Stimulated activated CD4-positive, alpha-beta T cell treated with anti-CD3 and anti-CD28 coated beads, Interleukin-4, amount 100 ng/mL, for 4 hours (primary cell): ENCODE measurements around the gene RPS19BP1.
"Not testable (repeated sequence)": the region's sequence is repeated elsewhere in the genome, so short reads cannot be mapped to it uniquely, and the experiment has no call there.

Source experiments
- DNase-seq, 2 experiments: peaks; one replicate each; pipeline ENCODE4 v3.0.0-alpha.2; 2020

The RPS19BP1 gene

DNA sequence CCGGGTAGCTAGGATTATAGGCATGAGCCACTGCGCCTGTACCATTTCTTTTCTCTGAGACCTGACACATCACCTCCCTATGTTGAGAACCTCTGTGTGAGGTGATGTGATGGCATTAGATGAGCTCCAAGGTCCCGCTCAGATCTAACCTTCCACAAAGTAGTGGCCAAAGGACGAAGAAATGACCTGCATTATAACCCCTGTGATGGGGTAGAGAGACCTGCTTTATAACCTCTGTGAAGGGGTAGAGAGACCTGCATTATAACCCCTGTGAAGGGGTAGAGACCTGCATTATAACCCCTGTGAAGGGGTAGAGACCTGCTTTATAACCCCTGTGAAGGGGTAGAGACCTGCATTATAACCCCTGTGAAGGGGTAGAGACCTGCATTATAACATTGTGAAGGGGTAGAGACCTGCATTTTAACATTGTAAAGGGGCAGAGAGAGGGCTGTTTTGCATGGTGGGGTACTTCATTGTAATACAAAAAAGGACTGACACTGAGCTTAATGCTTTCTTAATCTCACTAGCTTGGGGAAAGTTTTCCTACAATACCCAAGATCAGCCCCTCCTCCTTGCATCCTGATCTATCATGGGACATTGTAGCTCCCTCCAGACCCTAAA lies 21.9 kb downstream of the RPS19BP1 start:
- no peak for DNase-seq

- DNase-seq, result no peak
These were observed 24.2 kb downstream of the RPS19BP1 start for GRCh38 chr22:39508393-39508792.

DNA sequence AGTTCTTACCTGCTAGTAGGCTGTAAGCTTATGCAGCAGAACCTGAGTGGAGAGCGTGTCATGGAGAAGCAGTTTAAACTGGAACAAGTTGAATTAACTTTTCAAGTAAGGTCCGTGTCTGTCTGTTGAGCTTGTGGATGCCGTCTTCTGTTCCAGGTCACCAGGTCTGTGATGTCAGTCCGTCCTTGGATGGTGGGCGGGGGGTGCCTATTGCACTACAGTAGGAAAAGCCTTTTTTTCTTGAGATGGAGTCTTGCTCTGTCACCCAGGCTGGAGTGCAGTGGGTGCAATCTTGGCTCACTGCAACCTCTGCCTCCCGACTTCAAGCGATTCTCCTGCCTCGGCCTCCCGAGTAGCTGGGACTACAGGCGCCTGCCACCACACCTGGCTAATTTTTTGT lies 25.5 kb downstream of the RPS19BP1 start:
- not testable (repeated sequence) for DNase-seq

DNA sequence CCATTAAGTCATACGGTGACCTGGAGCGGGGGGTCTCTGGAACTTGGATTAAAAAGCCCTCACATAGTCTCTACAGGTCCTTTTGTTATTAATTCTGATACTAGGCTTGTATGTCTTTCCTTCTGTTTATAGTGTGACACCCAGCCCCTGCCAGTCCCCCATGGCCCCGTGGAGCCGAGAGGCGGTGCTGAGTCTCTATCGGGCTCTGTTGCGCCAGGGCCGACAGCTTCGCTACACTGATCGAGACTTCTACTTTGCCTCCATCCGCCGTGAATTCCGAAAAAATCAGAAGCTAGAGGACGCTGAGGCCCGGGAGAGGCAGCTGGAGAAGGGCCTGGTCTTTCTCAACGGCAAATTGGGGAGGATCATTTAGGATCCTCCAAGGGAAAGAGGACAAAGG lies 28.5 kb downstream of the RPS19BP1 start:
- DNase-seq, result no peak

- DNase-seq, result no peak
These were observed 28.9 kb downstream of the RPS19BP1 start for GRCh38 chr22:39503630-39504029.

DNA sequence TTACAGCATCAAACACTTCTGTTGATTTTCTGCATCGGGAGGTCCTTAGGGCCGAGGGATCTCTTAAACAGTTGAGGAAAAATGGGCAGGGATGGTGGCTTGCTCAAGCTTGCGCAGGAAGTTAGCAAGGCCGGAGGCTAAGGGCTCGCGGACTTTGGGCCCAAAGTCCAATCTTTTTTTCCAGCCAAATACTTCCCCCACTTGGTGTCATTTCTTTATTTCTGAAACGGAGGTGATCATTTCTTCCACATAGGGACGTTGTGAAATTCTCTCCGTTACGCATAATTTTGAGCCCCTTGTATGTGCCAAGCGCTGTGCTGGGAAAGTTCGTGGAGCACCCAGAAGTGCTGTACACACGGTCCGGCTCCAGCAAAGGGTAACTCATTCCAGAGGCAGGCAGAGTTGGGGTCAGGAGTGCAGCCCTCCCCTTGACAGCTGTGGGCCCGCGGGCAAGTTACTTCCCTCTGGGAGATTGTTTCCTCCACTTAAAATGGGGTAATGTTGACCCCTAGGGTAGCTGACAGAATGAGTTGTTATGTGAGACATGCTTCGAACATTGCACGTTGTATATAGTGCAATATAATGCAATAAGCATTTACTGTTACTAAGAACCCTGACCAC lies 29.6 kb downstream of the RPS19BP1 start:
- DNase-seq, result no peak

DNA sequence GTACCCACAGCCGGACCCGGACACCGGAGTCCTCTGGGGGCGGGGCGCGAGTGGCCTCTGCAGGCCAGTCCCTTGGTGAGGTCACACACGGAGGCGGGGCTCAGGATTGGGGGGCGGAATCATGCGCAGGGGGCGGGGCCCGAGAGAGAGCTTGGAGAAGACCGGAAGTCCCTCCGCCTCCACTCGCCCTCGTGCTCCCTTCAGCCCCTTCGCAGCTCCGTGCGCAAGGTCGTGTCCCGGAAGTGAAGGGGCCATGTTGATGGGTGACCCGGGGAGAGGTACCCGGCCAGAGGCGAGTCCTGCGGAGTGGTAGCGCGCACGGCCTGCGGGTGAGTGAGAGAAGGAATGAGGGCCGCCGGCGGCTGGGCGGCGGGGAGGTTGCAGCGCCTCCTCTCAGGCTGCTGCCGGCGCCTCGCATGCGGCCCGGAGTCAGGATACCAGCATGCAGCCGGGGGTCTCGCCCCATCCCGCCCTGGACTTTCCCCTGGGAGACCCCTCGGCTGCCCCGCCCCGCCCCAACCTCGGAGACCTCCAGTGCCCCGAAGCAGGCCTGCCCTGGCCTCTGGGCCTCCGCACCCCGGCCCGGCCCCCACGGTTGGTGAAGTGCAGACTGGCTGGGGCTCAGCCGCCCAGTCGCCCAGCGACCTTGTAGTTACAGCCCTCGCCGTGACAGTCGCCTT lies 30.3 kb downstream of the RPS19BP1 start, which contains the start of gene MIEF1:
Gene MIEF1, plus strand, starts transcription at position 182 of the 680 bp plus-strand sequence. CDS start 9,005 bp downstream, outside the sequence.
- DNase-seq, result peak; percentile 89 to 92

DNA sequence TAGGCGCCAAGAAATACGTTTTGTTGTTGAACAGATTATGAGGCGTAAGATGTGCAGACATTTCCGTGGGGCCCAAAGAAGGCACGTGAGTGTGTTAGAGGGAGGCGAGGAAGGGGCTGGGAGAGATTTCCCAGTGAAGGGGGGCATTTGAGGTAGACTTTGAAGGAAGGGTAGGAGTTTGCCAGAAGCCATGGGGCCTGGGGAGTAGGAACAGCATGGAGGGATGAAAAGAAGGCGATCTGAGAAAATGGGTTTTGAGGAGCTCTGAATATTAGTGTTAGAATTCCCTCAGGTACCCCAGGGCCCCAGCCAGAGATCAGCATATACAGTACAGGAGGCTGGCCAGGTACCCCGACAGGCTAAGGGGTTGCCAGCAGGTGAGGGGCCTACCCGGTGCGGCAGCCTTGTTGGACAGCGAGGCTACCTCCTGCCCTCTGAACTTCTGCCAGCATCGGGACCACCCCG lies 30.9 kb downstream of the RPS19BP1 start:
- no peak for DNase-seq

DNA sequence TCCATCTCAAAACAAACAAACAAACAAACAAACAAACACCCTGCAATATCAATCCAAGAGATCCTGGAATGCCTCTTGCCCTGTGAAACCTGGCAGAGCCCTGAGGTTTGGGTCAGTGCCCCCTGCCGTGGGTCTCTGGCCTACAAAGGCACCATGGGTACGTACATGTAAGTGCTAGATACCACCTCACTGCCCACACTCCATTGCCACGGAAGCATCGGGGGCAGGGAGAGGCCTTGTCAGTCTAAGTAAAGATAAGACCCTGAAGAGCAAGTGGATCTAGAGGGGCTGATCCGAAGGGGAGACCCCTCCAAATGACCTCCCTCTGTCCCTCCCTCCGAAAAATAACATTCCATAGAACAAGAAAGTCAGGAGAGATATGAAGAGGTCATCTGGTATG lies 32.4 kb downstream of the RPS19BP1 start:
- DNase-seq, result no peak

GRCh38 chr22:39498802-39499201 lies 33.7 kb downstream of the RPS19BP1 start:
- DNase-seq, result no peak

DNA sequence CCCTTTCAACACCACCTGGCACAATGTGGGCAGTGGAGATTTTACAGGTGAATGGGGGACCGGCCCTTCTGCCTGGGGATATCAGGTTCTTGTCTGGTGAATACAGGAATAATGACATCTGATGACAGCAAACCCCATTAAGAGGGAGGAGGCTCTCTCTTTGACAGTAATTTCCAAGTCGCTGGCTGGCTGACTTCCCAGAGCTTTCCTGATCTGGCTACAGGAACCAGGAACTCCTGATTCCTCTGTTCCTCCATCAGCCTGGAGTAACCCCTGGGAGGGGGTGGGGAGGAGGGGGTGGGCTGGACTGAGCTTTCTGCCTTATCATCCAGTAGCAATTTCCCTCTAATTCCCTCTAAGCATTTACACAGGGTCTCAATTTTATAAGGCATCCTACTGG lies 34.2 kb downstream of the RPS19BP1 start:
- DNase-seq, result no peak

DNA sequence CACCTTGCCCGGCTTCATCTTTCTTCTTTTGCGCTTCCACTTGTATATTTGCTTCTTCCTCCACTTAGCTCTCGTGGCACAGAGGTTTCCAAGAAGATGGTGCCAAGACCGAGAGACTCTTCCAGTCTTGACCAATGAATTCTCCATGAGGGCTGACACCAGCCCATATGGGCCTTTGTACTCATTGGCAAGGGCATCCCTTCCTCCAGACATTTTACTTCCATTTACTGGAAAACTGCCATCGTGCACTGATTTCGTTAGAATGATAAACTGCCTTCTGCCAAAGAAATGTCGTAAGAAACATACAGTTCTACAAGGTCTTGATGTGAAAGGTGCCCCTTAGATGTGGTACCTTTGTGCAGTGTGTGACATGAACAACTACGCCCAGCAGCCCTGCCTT lies 35.1 kb downstream of the RPS19BP1 start:
- DNase-seq, result no peak

DNA sequence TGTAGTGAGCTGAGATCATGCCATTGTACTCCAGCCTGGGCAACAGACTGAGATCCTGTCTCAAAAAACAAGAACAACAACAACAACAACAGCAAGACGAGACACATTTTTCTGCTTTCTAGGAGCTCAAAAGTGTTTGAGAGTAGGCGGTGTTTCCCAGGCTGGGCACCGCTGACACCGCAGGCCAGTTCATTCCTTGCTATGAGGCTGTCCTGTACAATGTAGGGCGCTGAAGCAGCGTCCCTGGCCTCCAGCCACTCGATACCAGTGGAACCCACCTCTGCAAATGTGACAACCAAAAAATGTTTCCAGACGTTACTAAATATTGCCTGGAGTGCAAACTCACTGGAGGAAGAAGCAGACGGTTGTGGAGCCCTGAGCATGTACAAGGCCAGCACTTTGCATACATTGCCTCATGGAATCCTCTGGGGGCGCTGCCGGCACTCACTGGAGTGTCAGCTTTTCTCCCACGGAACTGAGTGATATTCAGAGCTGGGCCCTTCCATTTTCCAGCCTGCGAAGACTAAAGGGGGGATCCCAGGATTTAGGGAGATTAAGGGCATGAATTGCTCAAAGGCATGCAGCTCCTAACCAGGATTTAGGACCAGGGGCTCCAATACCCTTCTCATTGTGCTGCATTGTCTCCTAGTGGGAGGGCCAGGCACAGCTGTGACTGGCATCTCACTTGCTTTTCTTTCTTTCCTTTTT lies 36.3 kb downstream of the RPS19BP1 start:
- DNase-seq, result peak; percentile 59 to 61

- no peak for DNase-seq
These were observed 38.0 kb downstream of the RPS19BP1 start for GRCh38 chr22:39494471-39495120.

GRCh38 chr22:39493759-39494158 lies 38.8 kb downstream of the RPS19BP1 start:
- no peak for DNase-seq

- DNase-seq, result no peak
These were observed 40.4 kb downstream of the RPS19BP1 start for GRCh38 chr22:39492186-39492585.

DNA sequence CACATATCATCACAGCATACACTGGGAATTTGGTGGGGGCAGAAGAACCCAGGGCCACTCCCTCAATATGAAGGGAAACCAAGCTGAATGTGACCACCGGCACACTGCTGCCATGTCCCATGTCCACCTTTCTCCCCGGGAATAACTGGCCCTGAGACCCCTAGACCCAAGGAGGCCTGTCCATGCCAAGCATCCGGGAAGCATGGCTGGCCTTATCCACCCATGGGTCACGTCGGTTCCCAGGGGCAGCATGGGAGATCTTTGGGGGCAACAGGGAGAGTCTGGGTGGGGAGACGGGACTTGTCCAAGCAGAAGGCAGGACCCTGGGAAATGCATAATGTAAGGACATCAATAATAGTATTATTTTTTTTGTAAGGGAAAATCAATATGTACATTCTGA lies 40.9 kb downstream of the RPS19BP1 start:
- DNase-seq, result no peak

DNA sequence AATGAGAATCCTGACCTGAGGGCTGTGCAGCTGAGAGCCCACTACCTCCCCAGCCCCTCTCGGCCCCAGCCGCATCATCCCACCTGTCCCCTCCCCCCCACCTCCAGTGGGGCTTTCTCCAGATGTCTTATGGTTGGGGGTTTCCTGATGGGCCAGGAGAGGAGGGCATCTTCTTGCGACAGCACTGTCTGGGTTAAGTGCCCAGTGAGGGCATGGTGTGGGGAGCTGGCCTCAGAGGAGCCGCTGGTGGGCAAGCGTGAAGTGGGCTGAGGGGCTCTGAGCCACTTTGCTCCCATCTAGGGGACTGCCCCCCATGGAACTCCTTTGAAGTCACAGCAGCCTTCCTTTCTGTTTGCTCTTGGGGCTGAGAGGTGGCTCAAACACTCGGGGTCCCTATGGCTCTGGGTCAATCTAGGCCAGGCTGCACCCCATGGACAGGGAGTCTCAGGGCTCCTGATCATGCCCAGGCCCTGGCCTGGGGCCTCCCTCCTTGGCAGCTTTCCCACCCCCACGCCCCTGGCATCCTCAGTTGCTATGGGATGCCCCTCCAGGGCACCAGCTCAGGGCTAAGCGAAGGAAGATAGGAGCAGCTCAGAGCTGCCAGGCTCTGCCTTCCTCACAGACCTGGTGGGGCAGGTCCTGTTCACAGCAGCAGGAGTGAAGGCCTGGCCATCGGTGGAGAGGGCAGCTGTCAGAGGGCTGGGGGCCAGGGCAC lies 41.4 kb downstream of the RPS19BP1 start:
- no peak for DNase-seq

DNA sequence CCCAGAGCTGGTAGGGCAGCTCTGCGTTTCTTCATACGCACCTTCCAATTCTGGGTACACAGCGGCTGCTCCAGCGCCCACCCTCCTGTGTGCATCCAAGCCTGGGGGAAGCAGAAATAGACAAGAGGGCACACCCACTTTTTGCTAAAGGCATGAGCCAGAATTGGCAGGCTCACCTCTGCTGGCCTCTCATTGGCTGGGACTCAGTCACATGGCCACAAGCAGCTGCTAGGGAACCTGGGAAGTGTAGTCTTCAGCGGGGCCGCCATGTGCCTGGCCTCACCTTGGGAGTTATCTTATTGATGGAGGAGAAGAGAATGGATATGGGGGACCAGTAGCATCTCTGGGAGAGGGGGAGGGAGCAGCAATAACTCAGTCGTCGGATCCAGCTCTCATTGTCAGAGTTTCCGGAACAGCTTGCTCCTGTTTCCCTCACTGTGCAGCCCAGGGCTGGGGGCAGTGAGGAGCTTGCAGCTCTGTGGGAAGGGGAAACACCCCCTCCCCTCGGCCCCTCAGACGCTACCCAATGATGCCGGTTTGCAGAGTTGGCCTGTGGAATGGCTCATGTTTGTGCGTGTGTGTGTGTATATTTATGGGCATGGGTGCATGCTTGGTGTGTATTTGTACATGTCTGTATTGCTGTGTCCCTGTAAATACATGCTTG lies 42.3 kb downstream of the RPS19BP1 start:
- DNase-seq, result peak; percentile 67 to 79

GRCh38 chr22:39489094-39490068 lies 43.2 kb downstream of the RPS19BP1 start:
- no peak for DNase-seq
